Peyer's patch (tissue), 4 donors: ENCODE measurements around the gene TSPYL1.

Source experiments
- CTCF ChIP-seq, 6 experiments: fragments of 450-650 bp in 4 of 6; fragments of 200-600 bp in 2 of 6; sonication (generic) in 1 of 6; IDR thresholded peaks; one replicate each; pipeline ENCODE4 v1.5.1; 2017 to 2019; ENCODE audit warnings: antibody characterized with exemption in 6 of 6, mild to moderate bottlenecking in 3 of 6, moderate library complexity in 1 of 6
- POLR2A ChIP-seq, 2 donors: fragments of 450-650 bp; IDR thresholded peaks; one replicate each; pipeline ENCODE4 v1.5.1; 2017; ENCODE audit warnings: antibody characterized with exemption in 2 of 2, mild to moderate bottlenecking in 2 of 2, moderate library complexity in 2 of 2

- TF ChIP-seq CTCF (IDR thresholded peaks at IDR 0.05) (no peak), POLR2A (IDR thresholded peaks at IDR 0.05) (no peak)
Measured at GRCh38 chr6:116239256-116239655, 40.5 kb downstream of the TSPYL1 start.
